HepG2 (cell line): Measurements from ENCODE around the gene PTPN12. TPM values are rescaled to one million over a fixed set of nuclear protein-coding genes. Genes with fewer than 3 reads are reported as not detected.

Source experiments
- BCLAF1 ChIP-seq: fragments of 450-650 bp; IDR thresholded peaks from 2 replicates; pipeline ENCODE4 v1.6.1; 2017; ENCODE audit warnings: mild to moderate bottlenecking
- KDM2A ChIP-seq: sonication (generic); formaldehyde crosslinking; IDR thresholded peaks from 2 replicates; pipeline ENCODE4 v1.4.0; 2020; ENCODE audit warnings: low read depth, missing genetic modification reagents, borderline replicate concordance
- NFAT5 ChIP-seq: sonication (generic); formaldehyde crosslinking; IDR thresholded peaks from 2 replicates; pipeline ENCODE4 v1.4.0; 2020; ENCODE audit warnings: missing genetic modification reagents
- PAWR ChIP-seq: sonication (generic); formaldehyde crosslinking; IDR thresholded peaks from 2 replicates; pipeline ENCODE4 v1.4.0; 2020; ENCODE audit warnings: missing genetic modification reagents, mild to moderate bottlenecking, borderline replicate concordance
- PHF8 ChIP-seq: sonication (generic); formaldehyde crosslinking; IDR thresholded peaks from 2 replicates; pipeline ENCODE4 v1.5.0; 2020; ENCODE audit warnings: missing genetic modification reagents
- SP4 ChIP-seq: sonication (generic); formaldehyde crosslinking; IDR thresholded peaks from 2 replicates; pipeline ENCODE4 v1.8.1; 2023; ENCODE audit warnings: mild to moderate bottlenecking, missing genetic modification reagents
- SPEN ChIP-seq: sonication (generic); formaldehyde crosslinking; IDR thresholded peaks from 2 replicates; pipeline ENCODE4 v1.5.1; 2020; ENCODE audit warnings: low read depth, mild to moderate bottlenecking, missing genetic modification reagents
- ZNF513 ChIP-seq: sonication (generic); formaldehyde crosslinking; conservative IDR thresholded peaks from 2 replicates; pipeline ENCODE4 v1.5.0; 2020; ENCODE audit warnings: missing genetic modification reagents
- ZNF687 ChIP-seq: sonication (generic); formaldehyde crosslinking; IDR thresholded peaks from 2 replicates; pipeline ENCODE4 v1.5.1; 2020; ENCODE audit warnings: mild to moderate bottlenecking, missing genetic modification reagents, moderate library complexity
- ZNF776 ChIP-seq: sonication (generic); formaldehyde crosslinking; IDR thresholded peaks from 2 replicates; pipeline ENCODE4 v1.4.0; 2020; ENCODE audit warnings: mild to moderate bottlenecking, missing genetic modification reagents
- polyA plus RNA-seq, 8 experiments: library from polyadenylated mRNA; depleted of rRNA in 3 of 8; stranded (reverse) in 7 of 8; unstranded in 1 of 8; fragments of >200 nt; fragmentation: Illumina TruSeq in 4 of 8; extraction: Trizol in 4 of 8; gene quantifications; 2 replicates each; pipeline versions ENCODE4 v1.2.1 to v1.2.3, GENCODE V29; 2011 to 2016; ENCODE audit warnings: low read depth in 4 of 8, missing spikeins in 1 of 8, mixed read lengths in 1 of 8; ENCODE audit not compliant: insufficient read depth in 1 of 8
- total RNA-seq, 5 experiments: library from RNA; depleted of rRNA; stranded (reverse); fragments of >200 nt; fragmentation: Illumina TruSeq; extraction: Trizol; gene quantifications; 2 replicates each; pipeline ENCODE4 v1.2.3, GENCODE V29; 2016; ENCODE audit warnings: low read depth in 1 of 5

PTPN12 gene
- total and polyA plus RNA-seq, 2 of the 13 experiments (the other 11 are each of a cell fraction or from before 2014, with no cell fraction given): 22.9 to 56.8 TPM

- no peak for TF ChIP-seq NFAT5 (CRISPR knock-in tag)
- TF ChIP-seq PHF8: peak; percentile 83
- no peak for TF ChIP-seq BCLAF1
- TF ChIP-seq ZNF687 (CRISPR knock-in tag): peak; percentile 82
- no peak for TF ChIP-seq ZNF776 (CRISPR knock-in tag)
- TF ChIP-seq SP4 (CRISPR knock-in tag): peak; percentile 93
- TF ChIP-seq ZNF513 (CRISPR knock-in tag): no peak
- TF ChIP-seq SPEN (CRISPR knock-in tag): peak; percentile 74; the same call in 1 of the 2 replicates
- no peak for TF ChIP-seq PAWR (CRISPR knock-in tag)
- peak; percentile 82 for TF ChIP-seq KDM2A (CRISPR knock-in tag)
Measured at GRCh38 chr7:77536413-77537135, 521 bp upstream of the PTPN12 start (continued).
